OCI-LY7 (cell line): ENCODE measurements around the gene GRIK1.

ENCODE experiments used
- EZH2phosphoT487 ChIP-seq: fragments of 200-600 bp; sonication (generic); IDR thresholded peaks from 2 replicates; pipeline ENCODE4 v1.6.1; 2018; ENCODE audit warnings: low read depth, borderline replicate concordance, mild to moderate bottlenecking, mixed run types, antibody characterized with exemption, low read length, moderate library complexity, mixed read lengths
- TF ChIP-seq, protein P1 (sequence below): fragments of 200-600 bp; sonication (generic); conservative IDR thresholded peaks from 2 replicates; pipeline ENCODE4 v1.5.1; 2014; ENCODE audit warnings: mild to moderate bottlenecking, antibody characterized with exemption, low read length, moderate library complexity, mixed read lengths

DNA sequence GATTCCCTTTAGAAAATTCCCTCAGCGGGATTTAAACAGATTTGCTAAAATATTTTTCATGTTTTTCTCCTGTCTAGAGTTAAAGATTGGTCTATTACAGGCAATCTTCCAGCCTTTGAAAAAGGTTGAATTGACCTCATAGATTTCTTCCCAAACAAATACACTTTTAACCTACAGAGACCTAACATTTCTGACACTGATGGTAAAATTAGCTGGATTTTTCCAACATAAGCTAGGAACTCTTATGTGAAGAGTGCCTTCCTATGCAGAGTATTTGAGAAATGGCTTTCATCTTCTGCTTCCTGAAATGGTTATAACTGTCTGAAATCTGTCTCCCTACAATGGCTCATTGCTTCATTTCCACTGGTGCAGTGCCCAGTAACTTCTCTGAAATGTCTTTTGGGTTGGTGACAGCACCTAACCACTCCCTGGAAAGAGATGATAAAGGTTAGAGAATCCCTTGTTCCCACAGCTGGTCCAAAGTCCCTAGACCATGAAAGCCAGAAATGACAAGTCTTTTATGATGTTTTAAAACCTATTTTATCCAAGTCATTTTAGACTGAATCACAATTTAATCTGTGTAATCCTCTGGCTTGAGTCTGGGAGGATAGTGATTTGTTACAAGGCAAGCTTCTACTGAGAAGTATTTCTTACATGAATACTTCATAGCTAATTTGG is 371.6 kb downstream of the GRIK1 start:
- TF ChIP-seq, protein P1, sequence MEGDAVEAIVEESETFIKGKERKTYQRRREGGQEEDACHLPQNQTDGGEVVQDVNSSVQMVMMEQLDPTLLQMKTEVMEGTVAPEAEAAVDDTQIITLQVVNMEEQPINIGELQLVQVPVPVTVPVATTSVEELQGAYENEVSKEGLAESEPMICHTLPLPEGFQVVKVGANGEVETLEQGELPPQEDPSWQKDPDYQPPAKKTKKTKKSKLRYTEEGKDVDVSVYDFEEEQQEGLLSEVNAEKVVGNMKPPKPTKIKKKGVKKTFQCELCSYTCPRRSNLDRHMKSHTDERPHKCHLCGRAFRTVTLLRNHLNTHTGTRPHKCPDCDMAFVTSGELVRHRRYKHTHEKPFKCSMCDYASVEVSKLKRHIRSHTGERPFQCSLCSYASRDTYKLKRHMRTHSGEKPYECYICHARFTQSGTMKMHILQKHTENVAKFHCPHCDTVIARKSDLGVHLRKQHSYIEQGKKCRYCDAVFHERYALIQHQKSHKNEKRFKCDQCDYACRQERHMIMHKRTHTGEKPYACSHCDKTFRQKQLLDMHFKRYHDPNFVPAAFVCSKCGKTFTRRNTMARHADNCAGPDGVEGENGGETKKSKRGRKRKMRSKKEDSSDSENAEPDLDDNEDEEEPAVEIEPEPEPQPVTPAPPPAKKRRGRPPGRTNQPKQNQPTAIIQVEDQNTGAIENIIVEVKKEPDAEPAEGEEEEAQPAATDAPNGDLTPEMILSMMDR: no peak
- TF ChIP-seq EZH2phosphoT487: no peak
